ENCODE measurements around the gene LRP5.

Gene LRP5

DNA sequence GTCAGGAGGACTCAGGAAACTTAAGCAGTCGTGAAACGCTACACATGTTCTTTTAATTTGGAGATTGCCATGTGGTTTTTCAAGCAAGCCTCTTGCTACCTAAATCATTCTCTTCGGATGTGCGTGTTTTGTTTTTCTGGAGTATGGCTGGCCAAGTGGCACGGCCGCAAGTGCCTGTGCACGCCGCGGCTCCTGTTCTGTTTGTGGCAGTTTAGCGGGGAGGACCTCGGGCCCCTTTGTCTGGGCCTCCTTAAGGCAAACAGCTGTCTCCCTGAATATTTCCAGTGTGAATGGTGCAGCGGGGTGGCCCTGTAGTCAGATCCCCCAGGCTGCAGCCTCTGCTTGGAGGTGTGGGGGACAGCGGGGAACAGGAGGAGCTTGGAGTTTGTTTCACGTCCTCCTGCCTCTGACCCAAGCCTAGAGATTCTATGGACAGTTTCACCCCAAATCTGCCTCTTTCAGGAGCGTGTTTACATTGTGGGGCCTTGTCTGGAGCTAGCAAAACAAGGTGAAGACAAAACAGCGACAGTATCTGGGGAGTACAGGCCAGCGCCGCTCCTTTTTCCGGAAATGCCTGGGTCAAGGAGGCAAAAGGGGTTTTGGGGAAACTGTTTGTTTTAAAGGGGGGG, 1.3 kb downstream of the LRP5 start:
- no peak for TF ChIP-seq POLR2A (IDR thresholded peaks at IDR 0.05; ENCODE audit: low read depth, low read length)
- TF ChIP-seq POLR2AphosphoS5 (IDR thresholded peaks at IDR 0.05; ENCODE audit: low read depth, low read length) = no peak
- TF ChIP-seq TAF1 (IDR thresholded peaks at IDR 0.05; ENCODE audit: borderline replicate concordance, low read depth, low read length) = no peak
- no peak for FAIRE-seq
- DNase-seq (ENCODE audit: insufficient read length) = no peak

DNA sequence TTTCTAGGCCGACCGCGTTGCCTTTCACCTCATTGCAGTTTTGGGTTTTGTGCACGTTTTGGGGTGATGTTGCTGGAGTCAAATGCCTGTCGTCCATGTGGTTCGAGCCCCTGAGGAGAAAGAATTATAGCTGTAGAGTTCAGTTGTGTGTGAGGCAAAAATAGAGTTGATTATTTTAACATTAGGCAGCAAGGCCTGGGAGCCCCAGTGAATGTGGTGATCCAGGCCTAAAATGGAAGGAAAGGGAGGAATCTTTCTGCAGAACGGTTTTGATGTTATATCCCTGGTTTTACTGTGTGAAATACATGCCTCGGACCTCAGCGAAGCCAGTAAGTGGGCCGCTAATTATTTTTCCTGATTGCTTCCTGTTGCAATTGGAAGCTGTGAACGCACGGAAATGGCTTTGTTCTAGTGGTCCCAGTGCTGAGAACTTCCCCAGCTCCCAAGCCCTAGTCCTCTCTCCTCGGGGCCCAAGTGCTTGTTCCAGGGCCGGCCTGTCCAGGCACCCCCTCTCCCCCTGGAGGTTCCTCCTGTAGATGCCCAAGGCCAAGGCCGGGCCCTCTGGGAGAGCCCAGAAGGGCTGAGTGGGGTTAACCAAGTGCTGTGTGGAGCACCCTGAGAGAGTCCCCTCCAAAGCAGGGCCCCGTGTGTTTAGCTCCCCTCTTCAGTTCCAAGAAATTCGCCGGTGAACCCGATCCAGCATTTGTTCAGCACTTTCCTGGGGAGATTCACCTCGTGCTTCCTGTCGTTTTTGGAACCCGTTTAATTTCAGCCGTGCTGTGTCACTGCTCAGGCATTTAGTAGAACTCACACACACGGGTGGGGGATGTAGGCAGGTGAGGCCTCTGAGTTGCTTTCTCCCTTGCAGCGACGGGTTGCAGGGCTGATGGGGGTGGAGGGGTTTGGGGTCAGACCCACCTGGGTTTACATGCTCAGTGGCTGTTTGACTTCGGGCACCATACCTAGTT, 2.1 kb downstream of the LRP5 start:
- DNase-seq (ENCODE audit: insufficient read length) (no peak), FAIRE-seq (peak; percentile 66)
- no peak for TF ChIP-seq POLR2A (IDR thresholded peaks at IDR 0.05; ENCODE audit: low read depth, low read length)
- no peak for TF ChIP-seq TAF1 (IDR thresholded peaks at IDR 0.05; ENCODE audit: borderline replicate concordance, low read depth, low read length)
- TF ChIP-seq POLR2AphosphoS5 (IDR thresholded peaks at IDR 0.05; ENCODE audit: low read depth, low read length) = no peak

DNA sequence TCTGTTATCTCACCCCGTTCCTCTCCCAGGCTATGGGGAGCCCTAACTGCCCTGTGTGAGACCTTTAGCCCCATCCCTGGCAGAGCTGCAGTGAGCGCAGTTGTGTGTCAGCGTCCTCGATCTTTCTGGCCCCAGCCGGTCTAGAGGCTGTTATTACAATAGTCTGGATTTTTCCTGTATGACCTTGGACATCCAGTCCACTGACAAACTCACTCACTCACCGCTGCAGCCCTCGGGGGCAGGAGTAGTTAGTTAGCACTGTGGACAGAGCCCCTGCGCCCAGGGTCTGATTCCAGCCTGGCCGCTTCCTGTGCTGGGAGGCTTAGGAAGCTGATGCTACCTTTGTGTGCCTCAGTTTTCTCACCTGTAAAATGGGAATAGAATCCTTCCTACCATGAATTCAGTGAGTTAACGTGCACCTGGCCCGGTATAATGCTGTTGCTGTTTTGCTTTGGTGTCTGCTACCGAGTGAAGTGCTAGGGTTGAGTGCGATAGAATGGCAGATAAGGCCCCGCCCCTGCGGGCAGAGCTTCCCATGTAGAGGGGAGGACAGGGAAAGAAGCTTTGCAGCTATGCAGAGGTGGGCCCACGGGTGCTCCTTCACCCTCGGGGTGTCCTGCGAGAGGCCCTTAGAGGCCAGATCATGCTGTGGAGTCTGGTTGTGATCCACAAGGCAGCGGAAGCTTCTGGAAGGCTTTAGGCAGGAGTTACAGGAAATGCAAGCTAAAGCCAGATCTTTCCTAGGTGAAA, 3.0 kb downstream of the LRP5 start:
- FAIRE-seq (no peak), DNase-seq (ENCODE audit: insufficient read length) (no peak)
- TF ChIP-seq POLR2AphosphoS5 (IDR thresholded peaks at IDR 0.05; ENCODE audit: low read depth, low read length) (no peak), POLR2A (IDR thresholded peaks at IDR 0.05; ENCODE audit: low read depth, low read length) (no peak), TAF1 (IDR thresholded peaks at IDR 0.05; ENCODE audit: borderline replicate concordance, low read depth, low read length) (no peak)

DNA sequence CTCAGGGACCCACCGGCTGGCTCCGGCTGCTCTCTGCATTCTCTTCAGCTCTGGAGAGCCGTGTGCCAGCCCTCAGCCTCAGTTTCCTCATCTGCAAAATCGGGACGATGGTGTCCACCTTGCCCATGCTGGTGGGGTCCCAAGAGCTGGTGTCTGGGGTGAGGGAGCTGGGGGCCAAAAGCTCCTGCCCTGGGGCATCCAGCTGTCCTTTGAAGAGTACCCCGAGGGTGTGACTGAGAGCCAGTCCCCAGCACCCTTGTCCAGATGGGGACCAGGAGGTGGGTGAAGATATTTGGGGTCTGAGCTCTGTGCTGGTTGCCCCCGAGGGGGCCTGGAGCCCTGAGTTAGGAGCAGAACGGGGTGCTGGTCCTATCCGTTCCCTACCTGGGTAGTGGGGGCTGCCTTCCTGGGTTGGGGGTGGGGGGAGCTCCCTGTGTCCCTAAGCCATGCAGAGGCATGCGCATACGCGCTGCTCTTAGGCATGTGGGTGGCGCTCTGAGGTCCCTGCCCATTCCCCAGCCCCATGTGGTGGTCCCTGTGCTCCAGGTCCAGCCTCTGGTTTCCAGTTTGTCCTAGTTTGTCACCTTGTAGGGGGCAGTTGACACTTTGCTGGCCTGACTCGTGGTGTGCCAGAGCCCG, 4.9 kb downstream of the LRP5 start:
- no peak for FAIRE-seq
- TF ChIP-seq POLR2AphosphoS5 (IDR thresholded peaks at IDR 0.05; ENCODE audit: low read depth, low read length) (no peak), POLR2A (IDR thresholded peaks at IDR 0.05; ENCODE audit: low read depth, low read length) (no peak)

DNA sequence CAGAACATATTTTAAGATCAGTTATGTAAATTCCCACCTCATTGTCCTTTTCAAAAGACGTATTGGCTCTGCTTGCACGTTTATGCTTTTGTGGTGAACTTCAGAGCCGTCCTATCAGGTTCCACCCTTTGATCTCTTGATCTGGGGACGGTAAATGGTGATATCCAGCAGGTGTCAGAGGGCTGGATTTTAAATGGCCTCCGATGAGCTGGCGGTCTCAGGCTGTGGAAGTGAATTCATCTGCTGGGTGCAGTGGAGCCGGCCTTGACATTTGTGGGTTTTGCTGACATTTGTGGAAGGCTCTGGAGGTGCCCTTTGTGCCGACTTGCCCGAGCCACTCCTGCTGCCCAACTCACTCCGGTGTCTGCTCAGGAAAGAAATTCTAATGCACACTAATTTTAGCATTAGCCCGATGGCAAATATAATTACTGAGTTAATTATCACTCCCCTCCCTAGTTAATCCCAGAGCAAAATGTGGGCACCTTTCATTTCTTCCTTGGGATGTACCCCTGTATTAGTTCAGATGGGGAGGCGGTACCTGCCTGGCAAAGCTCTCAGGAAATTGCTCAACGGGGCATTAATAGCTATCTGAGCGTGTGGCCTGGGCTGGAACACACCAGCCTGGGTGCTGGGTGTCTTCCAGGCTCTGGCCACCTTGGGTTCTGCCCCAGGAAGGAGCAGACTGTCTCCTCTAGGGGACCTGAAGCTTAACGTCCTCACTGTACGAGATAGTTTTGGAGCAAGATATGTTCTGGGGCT, 9.1 kb downstream of the LRP5 start:
- TF ChIP-seq POLR2AphosphoS5 (IDR thresholded peaks at IDR 0.05; ENCODE audit: low read depth, low read length) = no peak
- TF ChIP-seq TAF1 (IDR thresholded peaks at IDR 0.05; ENCODE audit: borderline replicate concordance, low read depth, low read length) = no peak
- no peak for TF ChIP-seq POLR2A (IDR thresholded peaks at IDR 0.05; ENCODE audit: low read depth, low read length)
- no peak for FAIRE-seq

More for the DNA sequence above, 4.9 kb downstream of the LRP5 start:
- DNase-seq (ENCODE audit: insufficient read length) = no peak

DNA sequence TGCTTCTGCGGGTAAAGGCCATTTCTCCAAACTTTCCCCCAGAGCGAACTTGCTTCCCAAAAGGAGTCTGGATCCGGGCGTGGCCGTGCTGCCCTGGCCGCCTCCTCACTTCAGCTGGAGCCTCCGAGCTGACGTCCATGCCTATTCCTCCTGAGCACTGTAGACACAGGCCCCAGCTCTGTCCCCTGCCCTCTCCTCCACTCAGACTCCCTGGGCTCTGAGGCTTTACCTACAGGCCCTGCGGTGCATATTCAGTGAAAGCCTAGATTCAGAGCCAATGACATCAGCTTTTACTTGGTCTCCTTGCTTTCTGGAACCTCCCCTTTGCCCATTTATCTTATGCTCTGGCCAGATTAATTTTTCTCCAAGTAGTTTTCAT, 9.7 kb downstream of the LRP5 start:
- TF ChIP-seq POLR2AphosphoS5 (IDR thresholded peaks at IDR 0.05; ENCODE audit: low read depth, low read length) (no peak), TAF1 (IDR thresholded peaks at IDR 0.05; ENCODE audit: borderline replicate concordance, low read depth, low read length) (no peak), POLR2A (IDR thresholded peaks at IDR 0.05; ENCODE audit: low read depth, low read length) (no peak)
- DNase-seq (ENCODE audit: insufficient read length) (no peak), FAIRE-seq (no peak)

More for the DNA sequence above, 9.1 kb downstream of the LRP5 start:
- DNase-seq (ENCODE audit: insufficient read length) = no peak

DNA sequence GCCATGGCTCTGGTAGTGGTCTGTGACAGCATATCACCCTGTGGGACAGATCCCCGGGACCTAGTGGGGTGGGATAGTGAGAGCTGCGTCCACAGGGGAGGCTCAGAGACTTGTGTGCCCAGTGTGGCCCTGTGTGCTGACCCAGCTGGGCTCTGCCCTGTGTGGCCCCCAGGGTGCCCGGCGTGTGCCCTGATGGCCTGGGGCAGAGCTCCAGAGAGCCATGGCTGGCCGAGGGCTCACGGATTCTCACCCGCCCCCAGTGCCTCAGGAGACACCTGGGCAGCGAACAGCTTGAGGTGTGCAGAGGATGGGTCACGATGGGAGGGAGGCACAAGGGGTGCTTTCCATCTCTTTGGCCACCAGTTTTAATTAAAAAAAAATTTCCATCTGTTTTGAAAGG, 11.8 kb downstream of the LRP5 start:
- no peak for DNase-seq (ENCODE audit: insufficient read length)
- FAIRE-seq = no peak
- TF ChIP-seq POLR2A (IDR thresholded peaks at IDR 0.05; ENCODE audit: low read depth, low read length) (no peak), TAF1 (IDR thresholded peaks at IDR 0.05; ENCODE audit: borderline replicate concordance, low read depth, low read length) (no peak), POLR2AphosphoS5 (IDR thresholded peaks at IDR 0.05; ENCODE audit: low read depth, low read length) (no peak)

DNA sequence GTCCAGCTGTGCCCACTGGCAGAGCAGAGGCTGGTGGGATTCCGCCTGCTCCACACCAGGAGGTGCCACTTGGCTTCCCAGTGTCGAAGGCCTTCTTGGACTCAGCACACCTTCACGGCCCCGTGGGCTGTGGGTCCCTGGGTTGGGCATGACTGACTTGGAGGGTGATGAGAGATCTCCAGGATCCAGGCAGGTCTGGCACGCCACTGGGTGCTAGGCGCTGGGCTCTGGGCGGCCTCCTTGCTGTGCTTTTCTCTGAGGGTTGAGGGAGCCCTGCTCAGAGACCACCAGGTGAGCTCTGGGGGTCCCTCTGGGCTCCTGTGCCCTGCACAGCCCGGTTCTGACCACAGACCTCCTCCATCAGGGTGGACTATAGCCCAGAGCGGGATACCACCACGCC, 12.3 kb downstream of the LRP5 start:
- TF ChIP-seq POLR2A (IDR thresholded peaks at IDR 0.05; ENCODE audit: low read depth, low read length) (no peak), POLR2AphosphoS5 (IDR thresholded peaks at IDR 0.05; ENCODE audit: low read depth, low read length) (no peak), TAF1 (IDR thresholded peaks at IDR 0.05; ENCODE audit: borderline replicate concordance, low read depth, low read length) (no peak)
- no peak for DNase-seq (ENCODE audit: insufficient read length)
- no peak for FAIRE-seq

DNA sequence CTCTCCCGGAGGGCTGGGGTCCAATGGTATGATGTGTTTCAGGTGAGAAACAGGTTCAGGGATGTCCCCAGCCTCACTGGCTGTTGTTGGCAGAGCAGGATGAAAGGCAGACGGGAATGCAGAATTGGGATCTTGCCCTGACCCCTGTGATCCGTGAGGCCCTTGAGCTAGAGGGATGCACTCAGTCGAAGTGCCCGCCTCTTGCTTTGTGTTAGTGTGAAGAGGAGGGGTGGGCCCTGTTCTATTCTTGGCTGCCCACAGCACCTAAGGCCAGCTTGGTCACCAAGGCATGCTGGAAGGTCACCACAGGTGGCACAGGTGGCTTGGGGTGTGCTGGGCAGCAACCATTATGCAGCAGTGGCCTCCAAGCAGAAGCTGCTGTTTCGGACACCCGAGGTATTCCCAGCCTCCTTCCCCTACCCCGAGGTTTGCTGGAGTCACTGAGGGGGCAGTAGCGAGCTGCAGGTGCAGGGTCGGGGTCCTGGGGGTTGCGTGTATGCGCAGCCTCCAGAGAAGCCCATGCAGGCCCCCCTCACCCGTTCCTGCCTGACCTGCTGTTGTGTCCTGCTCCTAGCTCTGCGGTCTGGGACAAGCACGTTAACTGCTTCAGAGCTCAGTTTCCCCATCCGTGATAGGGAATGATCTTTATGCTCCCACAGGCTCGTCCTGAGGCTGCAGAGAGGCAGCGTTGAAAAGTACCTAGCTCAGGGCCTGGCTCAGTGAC, 13.0 kb downstream of the LRP5 start:
- DNase-seq (ENCODE audit: insufficient read length) (no peak), FAIRE-seq (no peak)
- TF ChIP-seq TAF1 (IDR thresholded peaks at IDR 0.05; ENCODE audit: borderline replicate concordance, low read depth, low read length) = no peak
- TF ChIP-seq POLR2AphosphoS5 (IDR thresholded peaks at IDR 0.05; ENCODE audit: low read depth, low read length) = no peak
- TF ChIP-seq POLR2A (IDR thresholded peaks at IDR 0.05; ENCODE audit: low read depth, low read length) = no peak

DNA sequence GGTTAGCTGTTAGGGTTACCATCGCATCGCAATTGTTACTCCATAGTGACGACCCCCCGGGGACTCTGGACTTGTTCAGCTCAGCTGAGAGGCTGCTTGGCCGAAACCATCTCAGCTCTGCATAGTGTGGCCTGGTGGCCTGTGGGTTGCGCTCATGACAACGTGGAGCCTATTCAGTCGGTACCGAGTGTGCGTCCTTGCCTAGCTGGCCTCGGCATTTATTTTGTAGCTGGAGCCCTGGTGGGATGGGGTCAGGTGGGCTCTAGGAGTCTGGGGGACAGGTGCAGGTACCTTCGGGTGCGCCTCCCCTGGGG, 13.5 kb downstream of the LRP5 start:
- TF ChIP-seq POLR2AphosphoS5 (IDR thresholded peaks at IDR 0.05; ENCODE audit: low read depth, low read length) = no peak
- TF ChIP-seq TAF1 (IDR thresholded peaks at IDR 0.05; ENCODE audit: borderline replicate concordance, low read depth, low read length) = no peak
- no peak for TF ChIP-seq POLR2A (IDR thresholded peaks at IDR 0.05; ENCODE audit: low read depth, low read length)
- FAIRE-seq (no peak), DNase-seq (ENCODE audit: insufficient read length) (no peak)

Measured in GM12892 (cell line).